OCI-LY7 (cell line): ENCODE measurements around the gene PDE3B. TPM values are rescaled to one million over a fixed set of nuclear protein-coding genes. Genes with fewer than 3 reads are reported as not detected.
A peak's percentile ranks its signal among the peaks of the same experiment; 100 is the strongest.

ENCODE experiments used
- BruUV-seq: library from RNA; stranded (reverse); fragments of 400-500 nt; replicated peaks from 2 replicates; lab custom pipeline; 2021; lab: Mats Ljungman, UMichigan
- CTCF ChIA-PET: fragments of 300-600 bp; sonication (Branson Sonifier 250); formaldehyde crosslinking; loops from one replicate; lab custom pipeline; 2022; ENCODE audit warnings: antibody characterized with exemption; ENCODE audit not compliant: unreplicated experiment; lab: Charles Lee
- POLR2A ChIA-PET: fragments of 300-600 bp; sonication (Branson Sonifier 250); formaldehyde crosslinking; loops from one replicate; lab custom pipeline; 2022; ENCODE audit warnings: antibody characterized with exemption; lab: Charles Lee
- DNase-seq: peaks from one replicate; pipeline ENCODE4 v3.0.0-alpha.2; 2015; ENCODE audit warnings: low spot score
- H2AFZ ChIP-seq: fragments of 200-600 bp; sonication (generic), shearing (Covaris generic); 2 replicates; pipeline ENCODE4 v1.6.1; 2014; ENCODE audit warnings: mild to moderate bottlenecking, antibody characterized with exemption, low read length, moderate library complexity
- H3K27ac ChIP-seq: fragments of 200-600 bp; sonication (generic); 2 replicates; pipeline ENCODE4 v1.5.1; 2014; ENCODE audit warnings: mixed run types, low read depth, mild to moderate bottlenecking, moderate library complexity, low read length, inconsistent platforms; ENCODE audit not compliant: poor library complexity, severe bottlenecking
- H3K36me3 ChIP-seq: fragments of 200-600 bp; sonication (generic); 2 replicates; pipeline ENCODE4 v1.6.1; 2014; ENCODE audit warnings: mild to moderate bottlenecking, antibody characterized with exemption, low read length, moderate library complexity, mixed read lengths; ENCODE audit not compliant: insufficient read depth
- H3K4me1 ChIP-seq: fragments of 200-600 bp; sonication (generic); 2 replicates; pipeline ENCODE4 v1.5.1; 2014; ENCODE audit warnings: mild to moderate bottlenecking, low read length; ENCODE audit not compliant: insufficient read depth, poor library complexity, severe bottlenecking
- H3K4me2 ChIP-seq: fragments of 200-600 bp; sonication (generic); 2 replicates; pipeline ENCODE4 v1.6.1; 2014; ENCODE audit warnings: mild to moderate bottlenecking, low read length
- H3K4me3 ChIP-seq: fragments of 200-600 bp; sonication (generic); 2 replicates; pipeline ENCODE4 v1.5.1; 2014; ENCODE audit warnings: mild to moderate bottlenecking, low read depth, low read length; ENCODE audit not compliant: poor library complexity, severe bottlenecking
- H3K79me2 ChIP-seq: fragments of 200-600 bp; sonication (generic); 2 replicates; pipeline ENCODE4 v1.6.1; 2016; ENCODE audit warnings: low read depth, mild to moderate bottlenecking, low read length, moderate library complexity, mixed read lengths; ENCODE audit not compliant: insufficient read depth
- H3K9me2 ChIP-seq: fragments of 200-600 bp; sonication (generic); 2 replicates; pipeline ENCODE4 v1.6.1; 2016; ENCODE audit warnings: mild to moderate bottlenecking, low read length, mixed read lengths; ENCODE audit not compliant: insufficient read depth
- H3K9me3 ChIP-seq: fragments of 200-600 bp; sonication (generic); 2 replicates; pipeline ENCODE4 v1.6.1; 2014; ENCODE audit warnings: mild to moderate bottlenecking, mixed run types, low read length, mixed read lengths
- H4K20me1 ChIP-seq: fragments of 200-600 bp; sonication (generic); 2 replicates; pipeline ENCODE4 v1.6.1; 2014; ENCODE audit warnings: mild to moderate bottlenecking, antibody characterized with exemption, low read length, moderate library complexity, mixed read lengths; ENCODE audit not compliant: insufficient read depth
- CTCF ChIP-seq: fragments of 200-600 bp; sonication (generic); conservative IDR thresholded peaks from 2 replicates; pipeline ENCODE4 v1.5.1; 2014; ENCODE audit warnings: mild to moderate bottlenecking, antibody characterized with exemption, low read length, moderate library complexity, mixed read lengths
- EZH2phosphoT487 ChIP-seq: fragments of 200-600 bp; sonication (generic); IDR thresholded peaks from 2 replicates; pipeline ENCODE4 v1.6.1; 2018; ENCODE audit warnings: low read depth, borderline replicate concordance, mild to moderate bottlenecking, mixed run types, antibody characterized with exemption, low read length, moderate library complexity, mixed read lengths
- intact Hi-C: fragments of 100-400 bp; cut with micrococcal nuclease; formaldehyde crosslinking; loops from one replicate; pipeline ENCODE4 v1.10.0; 2022; ENCODE audit not compliant: unreplicated experiment
- total RNA-seq, 2 experiments: library from RNA; depleted of rRNA in 1 of 2; stranded (reverse); fragments of >200 nt in 1 of 2; shearing (Covaris generic) in 1 of 2; gene quantifications; 2 replicates each; pipeline ENCODE4 v1.2.3, GENCODE V29; 2014 to 2022

The PDE3B gene
- total RNA-seq, 2 experiments from 2014 or later: not detected

GRCh38 chr11:14892036-14892556, 248.5 kb downstream of the PDE3B start, which contains the start of gene CYP2R1:
TSS of gene CYP2R1 (minus strand) at chr11:14892231. CDS start at chr11:14892205, 26 bp downstream.
- H2AFZ ChIP-seq: peak within 1 kb of the TSS; percentile 75
- H3K79me2 ChIP-seq: peaks cover 4% of the 10 kb centered on the region; the same call in 1 of the 2 replicates
- no TSS peak for BruUV-seq
- intact Hi-C loops: loop anchor here (1.0 kb wide), 2 partner anchors 13 to 372 kb away; partner anchors contain the start of gene PSMA1
- H3K9me2 ChIP-seq: no peaks in the 10 kb centered on the region
- peak; percentile 97 for DNase-seq
- ChIA-PET POLR2A (interaction anchor here (0.5 to 2.7 kb wide), 15 partner anchors 8 to 936 kb away, joined by 3 to 12 read pairs (median 4); partner anchors contain the start of gene PSMA1), CTCF (interaction anchor here (3.5 kb wide), 1 partner anchor 15 kb away, joined by 29 read pairs; no protein-coding TSS in a partner anchor)
- no peaks in the 10 kb centered on the region for H3K9me3 ChIP-seq
- peaks cover 28% of the 10 kb centered on the region for H3K4me1 ChIP-seq
- H3K4me3 ChIP-seq: peak within 1 kb of the TSS; percentile 69
- H3K4me2 ChIP-seq: peak within 1 kb of the TSS; percentile 75
- no peaks in the 10 kb centered on the region for H3K36me3 ChIP-seq
- H3K27ac ChIP-seq: peak within 1 kb of the TSS; percentile 51
- no peaks in the 10 kb centered on the region for H4K20me1 ChIP-seq
- TF ChIP-seq CTCF: peak; percentile 30; the same call in 1 of the 2 replicates
- TF ChIP-seq EZH2phosphoT487: no peak

GRCh38 chr11:14892577-14892976, 249.0 kb downstream of the PDE3B start:
- no TSS peak for BruUV-seq
- POLR2A ChIA-PET: interaction anchor here (0.5 to 2.7 kb wide), 8 partner anchors 8 to 936 kb away, joined by 3 to 12 read pairs (median 4); partner anchors contain the start of gene PSMA1
- no peak overlapping the region for H3K27ac ChIP-seq

More at GRCh38 chr11:14892577-14892976, 249.0 kb downstream of the PDE3B start:
- peaks cover 28% of the 10 kb centered on the region for H3K4me1 ChIP-seq
- peak overlapping the region; percentile 75; the same call in 1 of the 2 replicates for H2AFZ ChIP-seq
- no peaks in the 10 kb centered on the region for H3K9me2 ChIP-seq
- intact Hi-C loops: loop anchor here (1.0 kb wide), 2 partner anchors 13 to 372 kb away; partner anchors contain the start of gene PSMA1
- no peaks in the 10 kb centered on the region for H3K9me3 ChIP-seq
- H3K4me2 ChIP-seq: peak overlapping the region; percentile 75
- no peaks in the 10 kb centered on the region for H4K20me1 ChIP-seq
- peak overlapping the region; percentile 69 for H3K4me3 ChIP-seq
- H3K79me2 ChIP-seq: peaks cover 4% of the 10 kb centered on the region; the same call in 1 of the 2 replicates
- H3K36me3 ChIP-seq: no peaks in the 10 kb centered on the region
- no peak for TF ChIP-seq EZH2phosphoT487
- TF ChIP-seq CTCF: no peak
- DNase-seq: no peak
- CTCF ChIA-PET: interaction anchor here (3.5 kb wide), 1 partner anchor 14 kb away, joined by 29 read pairs; no protein-coding TSS in a partner anchor
